H4 (cell line): ENCODE data around the gene MBNL2. TPM values are rescaled to one million over a fixed set of nuclear protein-coding genes. Genes with fewer than 3 reads are reported as not detected.

Source experiments
- DNase-seq: peaks from one replicate; pipeline ENCODE4 v3.0.0-alpha.2; 2015; ENCODE audit warnings: low spot score
- total RNA-seq: library from RNA; depleted of rRNA; stranded (reverse); fragments of >200 nt; shearing (Covaris generic); gene quantifications from 2 replicates; pipeline ENCODE4 v1.2.3, GENCODE V29; 2014

MBNL2 gene
- total RNA-seq, 1 experiment from 2014 or later, result 28.0 TPM

GRCh38 chr13:97234236-97234635 lies 12.1 kb downstream of the MBNL2 start:
- DNase-seq, result no peak

GRCh38 chr13:97234742-97235141 lies 12.6 kb downstream of the MBNL2 start:
- DNase-seq, result no peak

- no peak for DNase-seq
These were observed 13.6 kb downstream of the MBNL2 start for GRCh38 chr13:97235549-97236231.

- DNase-seq, result no peak
These were observed 15.3 kb downstream of the MBNL2 start for GRCh38 chr13:97237388-97237787.

GRCh38 chr13:97238432-97238831 lies 16.3 kb downstream of the MBNL2 start:
- DNase-seq, result no peak

GRCh38 chr13:97238883-97239282 lies 16.8 kb downstream of the MBNL2 start:
- DNase-seq, result no peak

- no peak for DNase-seq
These were observed 17.2 kb downstream of the MBNL2 start for GRCh38 chr13:97239306-97239705.

- no peak for DNase-seq
These were observed 18.0 kb downstream of the MBNL2 start for GRCh38 chr13:97239943-97240787.

GRCh38 chr13:97240788-97241734 lies 18.9 kb downstream of the MBNL2 start:
- DNase-seq, result no peak

- DNase-seq, result no peak
These were observed 19.6 kb downstream of the MBNL2 start for GRCh38 chr13:97241761-97242160.

- no peak for DNase-seq
These were observed 20.8 kb downstream of the MBNL2 start for GRCh38 chr13:97242755-97243497.

GRCh38 chr13:97243915-97244781 lies 22.0 kb downstream of the MBNL2 start:
- DNase-seq, result no peak

GRCh38 chr13:97245011-97245410 lies 22.9 kb downstream of the MBNL2 start:
- no peak for DNase-seq

GRCh38 chr13:97246596-97247158 lies 24.5 kb downstream of the MBNL2 start:
- DNase-seq, result no peak

- no peak for DNase-seq
These were observed 26.1 kb downstream of the MBNL2 start for GRCh38 chr13:97248243-97248642.

GRCh38 chr13:97249093-97249795 lies 27.1 kb downstream of the MBNL2 start:
- no peak for DNase-seq

GRCh38 chr13:97249796-97250495 lies 27.8 kb downstream of the MBNL2 start:
- DNase-seq, result no peak

- DNase-seq, result no peak
These were observed 28.4 kb downstream of the MBNL2 start for GRCh38 chr13:97250560-97250959.

GRCh38 chr13:97252735-97253134 lies 30.6 kb downstream of the MBNL2 start:
- no peak for DNase-seq
